Peyer's patch (tissue), 4 donors: Measurements from ENCODE around the gene DMRT1.

Source experiments
- POLR2A ChIP-seq, 2 donors: fragments of 450-650 bp; IDR thresholded peaks; one replicate each; pipeline ENCODE4 v1.5.1; 2017; ENCODE audit warnings: antibody characterized with exemption in 2 of 2, mild to moderate bottlenecking in 2 of 2, moderate library complexity in 2 of 2
- TF ChIP-seq, protein P1 (sequence below), 6 experiments: fragments of 450-650 bp in 4 of 6; fragments of 200-600 bp in 2 of 6; sonication (generic) in 1 of 6; IDR thresholded peaks; one replicate each; pipeline ENCODE4 v1.5.1; 2017 to 2019; ENCODE audit warnings: antibody characterized with exemption in 6 of 6, mild to moderate bottlenecking in 3 of 6, moderate library complexity in 1 of 6

DNA sequence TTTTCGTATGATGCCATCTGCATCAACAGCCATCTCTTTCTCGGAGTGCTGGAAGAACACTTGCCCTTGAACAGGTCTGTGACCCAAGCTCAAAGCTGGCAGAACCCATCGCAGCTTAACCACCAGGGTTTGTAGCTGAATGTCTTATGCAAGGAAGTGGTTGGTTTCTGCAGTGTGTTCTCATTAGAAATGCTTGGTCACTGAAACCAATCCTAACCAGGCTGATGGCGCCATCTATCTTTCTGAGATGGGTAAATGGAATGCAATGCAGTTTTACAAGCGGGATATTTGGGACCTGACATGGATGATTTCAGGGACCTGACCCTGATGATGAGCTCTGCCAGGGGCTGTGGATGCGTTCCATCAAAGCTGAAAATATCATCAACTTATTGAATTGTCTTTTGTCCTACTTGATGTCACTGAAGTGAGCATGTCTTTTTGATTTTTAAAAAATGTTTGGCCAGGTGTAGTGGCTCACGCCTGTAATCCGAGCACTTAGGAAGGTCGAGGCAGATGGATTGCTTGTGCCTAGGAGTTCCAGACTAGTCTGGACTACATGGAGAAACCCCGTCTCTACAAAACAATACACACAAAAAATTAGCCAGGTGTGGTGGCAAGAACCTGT is 163.7 kb downstream of the DMRT1 start:
- TF ChIP-seq, protein P1, sequence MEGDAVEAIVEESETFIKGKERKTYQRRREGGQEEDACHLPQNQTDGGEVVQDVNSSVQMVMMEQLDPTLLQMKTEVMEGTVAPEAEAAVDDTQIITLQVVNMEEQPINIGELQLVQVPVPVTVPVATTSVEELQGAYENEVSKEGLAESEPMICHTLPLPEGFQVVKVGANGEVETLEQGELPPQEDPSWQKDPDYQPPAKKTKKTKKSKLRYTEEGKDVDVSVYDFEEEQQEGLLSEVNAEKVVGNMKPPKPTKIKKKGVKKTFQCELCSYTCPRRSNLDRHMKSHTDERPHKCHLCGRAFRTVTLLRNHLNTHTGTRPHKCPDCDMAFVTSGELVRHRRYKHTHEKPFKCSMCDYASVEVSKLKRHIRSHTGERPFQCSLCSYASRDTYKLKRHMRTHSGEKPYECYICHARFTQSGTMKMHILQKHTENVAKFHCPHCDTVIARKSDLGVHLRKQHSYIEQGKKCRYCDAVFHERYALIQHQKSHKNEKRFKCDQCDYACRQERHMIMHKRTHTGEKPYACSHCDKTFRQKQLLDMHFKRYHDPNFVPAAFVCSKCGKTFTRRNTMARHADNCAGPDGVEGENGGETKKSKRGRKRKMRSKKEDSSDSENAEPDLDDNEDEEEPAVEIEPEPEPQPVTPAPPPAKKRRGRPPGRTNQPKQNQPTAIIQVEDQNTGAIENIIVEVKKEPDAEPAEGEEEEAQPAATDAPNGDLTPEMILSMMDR (IDR thresholded peaks at IDR 0.05): peak in 4 of 6 experiments; percentile 41 to 59 (median 52)
- TF ChIP-seq POLR2A (IDR thresholded peaks at IDR 0.05): no peak
